GM19467 (cell line): ENCODE results near the gene MIOX.
A peak's percentile ranks its signal among the peaks of the same experiment; 100 is the strongest.

ENCODE experiments used
- ATAC-seq: cut with Tn5 transposase; IDR thresholded peaks from one replicate; pipeline ENCODE4 v1.9.1; 2021; ENCODE audit warnings: mild to moderate bottlenecking, moderate library complexity; ENCODE audit not compliant: unreplicated experiment

The MIOX gene

GRCh38 chr22:50488886-50489285 lies 2.2 kb downstream of the MIOX start:
- ATAC-seq, result no peak

GRCh38 chr22:50489363-50490243 lies 2.9 kb downstream of the MIOX start:
- ATAC-seq, result no peak

GRCh38 chr22:50490531-50491308 lies 4.1 kb downstream of the MIOX start:
- ATAC-seq, result no peak

- ATAC-seq, result no peak
These were observed 10.4 kb downstream of the MIOX start for GRCh38 chr22:50497093-50497492.

- ATAC-seq, result no peak
These were observed 11.7 kb downstream of the MIOX start for GRCh38 chr22:50498322-50498890.

- no peak for ATAC-seq
These were observed 13.8 kb downstream of the MIOX start for GRCh38 chr22:50500452-50500851.

- no peak for ATAC-seq
These were observed 15.4 kb downstream of the MIOX start for GRCh38 chr22:50502096-50502495.

- no peak for ATAC-seq
These were observed 16.2 kb downstream of the MIOX start for GRCh38 chr22:50502628-50503474.

- no peak for ATAC-seq
These were observed 17.0 kb downstream of the MIOX start for GRCh38 chr22:50503475-50504145.

GRCh38 chr22:50504369-50505211 lies 17.9 kb downstream of the MIOX start:
- ATAC-seq, result no peak

- ATAC-seq, result no peak
These were observed 18.7 kb downstream of the MIOX start for GRCh38 chr22:50505276-50505775.

GRCh38 chr22:50505776-50506610 lies 19.3 kb downstream of the MIOX start:
- no peak for ATAC-seq

GRCh38 chr22:50506611-50507420 lies 20.2 kb downstream of the MIOX start:
- no peak for ATAC-seq

- peak; percentile 40 for ATAC-seq
These were observed 20.8 kb downstream of the MIOX start, which contains the start of gene LMF2 for GRCh38 chr22:50507421-50507990. Gene LMF2 (minus strand): TSS chr22:50507702. CDS start chr22:50507675, 27 bp downstream.

- ATAC-seq, result peak; percentile 63
These were observed 21.6 kb downstream of the MIOX start, which contains the start of gene NCAPH2 for GRCh38 chr22:50507991-50508884. Gene NCAPH2 (plus strand): TSS chr22:50508224. CDS start chr22:50508338, 114 bp downstream.

GRCh38 chr22:50508897-50509296 lies 22.2 kb downstream of the MIOX start:
- ATAC-seq, result no peak
